Vagina (tissue), 2 donors: ENCODE data around the gene GALNT9. TPM values are rescaled to one million over a fixed set of nuclear protein-coding genes. Genes with fewer than 3 reads are reported as not detected.

Experiments
- DNase-seq, 2 donors: peaks; one replicate each; pipeline ENCODE4 v3.0.0-alpha.2; 2017; ENCODE audit errors: extremely low spot score in 2 of 2
- H3K27ac ChIP-seq: fragments of 200-600 bp; sonication (generic); one replicate; pipeline ENCODE4 v1.5.1; 2019
- H3K27me3 ChIP-seq: fragments of 200-600 bp; sonication (generic); one replicate; pipeline ENCODE4 v1.5.1; 2019
- H3K36me3 ChIP-seq, 2 donors: fragments of 200-600 bp; sonication (generic); one replicate each; pipeline ENCODE4 v1.5.1; 2017 to 2019
- H3K4me1 ChIP-seq: fragments of 200-600 bp; sonication (generic); one replicate; pipeline ENCODE4 v1.5.1; 2019
- H3K4me3 ChIP-seq, 2 donors: fragments of 200-600 bp; sonication (generic); 1 replicate in 1 of 2; 2 replicates in 1 of 2; pipeline ENCODE4 v1.5.1; 2016 to 2019
- H3K9me3 ChIP-seq: fragments of 200-600 bp; sonication (generic); one replicate; pipeline ENCODE4 v1.5.1; 2019
- CTCF ChIP-seq, 3 experiments: fragments of 450-650 bp in 2 of 3; fragments of 200-600 bp in 1 of 3; sonication (generic) in 1 of 3; IDR thresholded peaks; one replicate each; pipeline ENCODE4 v1.5.1; 2017 to 2019; ENCODE audit warnings: antibody characterized with exemption in 3 of 3, mild to moderate bottlenecking in 2 of 3, moderate library complexity in 2 of 3
- POLR2A ChIP-seq, 2 donors: fragments of 450-650 bp; IDR thresholded peaks; one replicate each; pipeline ENCODE4 v1.6.1; 2017; ENCODE audit warnings: antibody characterized with exemption in 2 of 2, mild to moderate bottlenecking in 2 of 2, moderate library complexity in 2 of 2
- POLR2AphosphoS5 ChIP-seq, 2 donors: sonication (generic); formaldehyde crosslinking; IDR thresholded peaks; one replicate each; pipeline ENCODE4 v1.9.0; 2017; ENCODE audit warnings: antibody characterized with exemption in 2 of 2, mild to moderate bottlenecking in 2 of 2, low read depth in 1 of 2; ENCODE audit not compliant: insufficient read depth in 1 of 2
- intact Hi-C: fragments of 100-400 bp; cut with DNase I; formaldehyde crosslinking; loops from one replicate; pipeline ENCODE4 v1.15.1; 2023
- total RNA-seq: library from RNA; depleted of rRNA; stranded (reverse); fragments of >200 nt; gene quantifications from one replicate; pipeline ENCODE4 v1.2.3, GENCODE V29; 2016

GALNT9 gene
- total RNA-seq, 1 donor from 2014 or later, result 1.5 TPM

GRCh38 chr12:132270516-132270915 lies 58.9 kb downstream of the GALNT9 start:
- no peaks in the 10 kb centered on the region for H3K4me1 ChIP-seq
- no peaks in the 10 kb centered on the region for H3K36me3 ChIP-seq
- intact Hi-C loops, result no loop called here
- no peaks in the 10 kb centered on the region for H3K27me3 ChIP-seq
- H3K27ac ChIP-seq, result no peak overlapping the region
- no peaks in the 10 kb centered on the region for H3K9me3 ChIP-seq
- no peak for DNase-seq
- no peak overlapping the region for H3K4me3 ChIP-seq
- TF ChIP-seq POLR2AphosphoS5 (IDR thresholded peaks at IDR 0.05; ENCODE audit: insufficient read depth in 1 of 2, low read depth in 1 of 2), result no peak
- no peak for TF ChIP-seq CTCF (IDR thresholded peaks at IDR 0.05)
- no peak for TF ChIP-seq POLR2A (IDR thresholded peaks at IDR 0.05)

GRCh38 chr12:132269271-132269968 lies 60.0 kb downstream of the GALNT9 start:
- TF ChIP-seq CTCF (IDR thresholded peaks at IDR 0.05) (no peak), POLR2A (IDR thresholded peaks at IDR 0.05) (no peak), POLR2AphosphoS5 (IDR thresholded peaks at IDR 0.05; ENCODE audit: insufficient read depth in 1 of 2, low read depth in 1 of 2) (no peak)
- intact Hi-C loops, result loop anchor here (1.0 kb wide), 1 partner anchor 49 kb away; no protein-coding TSS in a partner anchor
- no peaks in the 10 kb centered on the region for H3K27me3 ChIP-seq
- no peak overlapping the region for H3K4me3 ChIP-seq
- H3K9me3 ChIP-seq, result no peaks in the 10 kb centered on the region
- no peaks in the 10 kb centered on the region for H3K36me3 ChIP-seq
- no peak for DNase-seq
- H3K27ac ChIP-seq, result no peak overlapping the region
- no peaks in the 10 kb centered on the region for H3K4me1 ChIP-seq

GRCh38 chr12:132268674-132269073 lies 60.7 kb downstream of the GALNT9 start:
- no peak for TF ChIP-seq POLR2A (IDR thresholded peaks at IDR 0.05)
- TF ChIP-seq CTCF (IDR thresholded peaks at IDR 0.05), result no peak
- no peak for TF ChIP-seq POLR2AphosphoS5 (IDR thresholded peaks at IDR 0.05; ENCODE audit: insufficient read depth in 1 of 2, low read depth in 1 of 2)
- H3K27me3 ChIP-seq, result no peaks in the 10 kb centered on the region

GRCh38 chr12:132267873-132268272 lies 61.5 kb downstream of the GALNT9 start:
- intact Hi-C loops, result no loop called here
- no peak overlapping the region for H3K4me3 ChIP-seq
- H3K27me3 ChIP-seq, result no peaks in the 10 kb centered on the region

More at GRCh38 chr12:132268674-132269073, 60.7 kb downstream of the GALNT9 start:
- intact Hi-C loops, result loop anchor here (1.0 kb wide), 1 partner anchor 50 kb away; no protein-coding TSS in a partner anchor
- no peak for DNase-seq
- H3K4me3 ChIP-seq, result no peak overlapping the region
- H3K27ac ChIP-seq, result no peak overlapping the region
- H3K4me1 ChIP-seq, result no peaks in the 10 kb centered on the region
- H3K36me3 ChIP-seq, result no peaks in the 10 kb centered on the region
- no peaks in the 10 kb centered on the region for H3K9me3 ChIP-seq

More at GRCh38 chr12:132267873-132268272, 61.5 kb downstream of the GALNT9 start:
- Histone ChIP-seq H3K9me3 (no peaks in the 10 kb centered on the region), H3K27ac (no peak overlapping the region), H3K4me1 (no peaks in the 10 kb centered on the region), H3K36me3 (no peaks in the 10 kb centered on the region)
- no peak for DNase-seq
- no peak for TF ChIP-seq CTCF (IDR thresholded peaks at IDR 0.05)
- TF ChIP-seq POLR2A (IDR thresholded peaks at IDR 0.05), result no peak
- no peak for TF ChIP-seq POLR2AphosphoS5 (IDR thresholded peaks at IDR 0.05; ENCODE audit: insufficient read depth in 1 of 2, low read depth in 1 of 2)
